Neural crest cell (in vitro differentiated cells): Measurements from ENCODE around the gene MAGT1. TPM values are rescaled to one million over a fixed set of nuclear protein-coding genes. Genes with fewer than 3 reads are reported as not detected.
"Not testable (repeated sequence)": the region's sequence is repeated elsewhere in the genome, so short reads cannot be mapped to it uniquely, and the experiment has no call there.

Experiments
- DNase-seq: peaks from one replicate; pipeline ENCODE4 v3.0.0; 2021; ENCODE audit warnings: low read depth, mixed read lengths, low spot score
- H3K27ac Mint-ChIP-seq: one replicate; pipeline ENCODE4 v1.8.0; 2021; ENCODE audit warnings: mild to moderate bottlenecking, mixed read lengths; ENCODE audit not compliant: unreplicated experiment
- H3K27me3 Mint-ChIP-seq: 2 replicates; pipeline ENCODE4 v1.8.0; 2021; ENCODE audit warnings: low read depth, mild to moderate bottlenecking, mixed read lengths
- H3K36me3 Mint-ChIP-seq: 2 replicates; pipeline ENCODE4 v1.8.0; 2021; ENCODE audit warnings: low read depth, mild to moderate bottlenecking, mixed read lengths
- H3K4me1 Mint-ChIP-seq: 2 replicates; pipeline ENCODE4 v1.8.0; 2021; ENCODE audit warnings: mixed read lengths
- H3K4me3 Mint-ChIP-seq: one replicate; pipeline ENCODE4 v1.8.0; 2021; ENCODE audit warnings: mild to moderate bottlenecking, mixed read lengths
- H3K9me3 Mint-ChIP-seq: 2 replicates; pipeline ENCODE4 v1.8.0; 2021; ENCODE audit warnings: mixed read lengths
- CTCF ChIP-seq: fragments of 200-600 bp; sonication (generic); conservative IDR thresholded peaks from 2 replicates; pipeline ENCODE4 v1.5.0; 2021; ENCODE audit warnings: antibody characterized with exemption, mild to moderate bottlenecking
- total RNA-seq: library from RNA; stranded (reverse); gene quantifications from 2 replicates; pipeline ENCODE4 v1.2.1, GENCODE V29; 2021

The MAGT1 gene
- total RNA-seq, 1 donor from 2014 or later: 41.0 TPM

GRCh38 chrX:77935886-77936285 is 40.7 kb upstream of the MAGT1 start:
- Mint-ChIP-seq H3K27ac (no peak overlapping the region), H3K9me3 (no peaks in the 10 kb centered on the region), H3K4me3 (no peak overlapping the region), H3K4me1 (no peaks in the 10 kb centered on the region), H3K27me3 (no peaks in the 10 kb centered on the region), H3K36me3 (peaks cover 2% of the 10 kb centered on the region)
- no peak for DNase-seq
- no peak for TF ChIP-seq CTCF

GRCh38 chrX:77930581-77930980 is 35.3 kb upstream of the MAGT1 start:
- TF ChIP-seq CTCF: no peak
- H3K27me3 Mint-ChIP-seq: no peaks in the 10 kb centered on the region
- H3K27ac Mint-ChIP-seq: no peak overlapping the region
- peaks cover 8% of the 10 kb centered on the region for H3K9me3 Mint-ChIP-seq
- no peaks in the 10 kb centered on the region for H3K4me1 Mint-ChIP-seq
- H3K4me3 Mint-ChIP-seq: no peak overlapping the region
- no peak for DNase-seq
- H3K36me3 Mint-ChIP-seq: peaks cover 13% of the 10 kb centered on the region

GRCh38 chrX:77925764-77926163 is 30.5 kb upstream of the MAGT1 start:
- TF ChIP-seq CTCF: no peak
- no peaks in the 10 kb centered on the region for H3K4me1 Mint-ChIP-seq

GRCh38 chrX:77924320-77924859 is 29.2 kb upstream of the MAGT1 start:
- no peak overlapping the region for H3K4me3 Mint-ChIP-seq
- no peak for TF ChIP-seq CTCF
- peaks cover 4% of the 10 kb centered on the region for H3K36me3 Mint-ChIP-seq
- no peaks in the 10 kb centered on the region for H3K27me3 Mint-ChIP-seq
- H3K27ac Mint-ChIP-seq: no peak overlapping the region
- H3K9me3 Mint-ChIP-seq: peaks cover 8% of the 10 kb centered on the region
- DNase-seq: no peak
- H3K4me1 Mint-ChIP-seq: no peaks in the 10 kb centered on the region

More at GRCh38 chrX:77925764-77926163, 30.5 kb upstream of the MAGT1 start:
- peaks cover 13% of the 10 kb centered on the region for H3K9me3 Mint-ChIP-seq
- no peak overlapping the region for H3K4me3 Mint-ChIP-seq
- DNase-seq: no peak
- H3K36me3 Mint-ChIP-seq: peaks cover 11% of the 10 kb centered on the region
- H3K27me3 Mint-ChIP-seq: no peaks in the 10 kb centered on the region
- H3K27ac Mint-ChIP-seq: no peak overlapping the region

GRCh38 chrX:77922787-77923186 is 27.6 kb upstream of the MAGT1 start:
- Mint-ChIP-seq H3K9me3 (peaks cover 8% of the 10 kb centered on the region), H3K27me3 (no peaks in the 10 kb centered on the region), H3K4me1 (no peaks in the 10 kb centered on the region), H3K36me3 (no peaks in the 10 kb centered on the region), H3K27ac (no peak overlapping the region), H3K4me3 (no peak overlapping the region)
- no peak for DNase-seq
- no peak for TF ChIP-seq CTCF

GRCh38 chrX:77919370-77919769 is 24.1 kb upstream of the MAGT1 start:
- not testable (repeated sequence) for H3K36me3 Mint-ChIP-seq, H3K27me3 Mint-ChIP-seq, DNase-seq, H3K27ac Mint-ChIP-seq, H3K9me3 Mint-ChIP-seq, H3K4me3 Mint-ChIP-seq, H3K4me1 Mint-ChIP-seq
